ENCODE data around the gene SFMBT2.
A peak's percentile ranks its signal among the peaks of the same experiment; 100 is the strongest.
"Not testable (repeated sequence)": the region's sequence is repeated elsewhere in the genome, so short reads cannot be mapped to it uniquely, and the experiment has no call there.

The SFMBT2 gene

GRCh38 chr10:7225133-7225532, 185.7 kb downstream of the SFMBT2 start:
- no peak for DNase-seq (ENCODE audit: low read depth in 2 of 2)

- no peak for DNase-seq (ENCODE audit: low read depth in 2 of 2)
Measured at GRCh38 chr10:7218968-7219367, 191.9 kb downstream of the SFMBT2 start.

- not testable (repeated sequence) for DNase-seq (ENCODE audit: low read depth in 2 of 2)
Measured at GRCh38 chr10:7212696-7213095, 198.1 kb downstream of the SFMBT2 start.

GRCh38 chr10:7211857-7212577, 198.8 kb downstream of the SFMBT2 start:
- DNase-seq (ENCODE audit: low read depth in 2 of 2), result no peak

GRCh38 chr10:7210516-7210915, 200.3 kb downstream of the SFMBT2 start:
- DNase-seq (ENCODE audit: low read depth in 2 of 2), result no peak

- no peak for DNase-seq (ENCODE audit: low read depth in 2 of 2)
Measured at GRCh38 chr10:7209458-7209857, 201.4 kb downstream of the SFMBT2 start.

GRCh38 chr10:7206412-7207100, 204.3 kb downstream of the SFMBT2 start:
- DNase-seq (ENCODE audit: low read depth in 2 of 2), result no peak

- no peak for DNase-seq (ENCODE audit: low read depth in 2 of 2)
Measured at GRCh38 chr10:7205656-7206055, 205.2 kb downstream of the SFMBT2 start.

GRCh38 chr10:7202793-7203355, 208.0 kb downstream of the SFMBT2 start:
- no peak for DNase-seq (ENCODE audit: low read depth in 2 of 2)

- no peak for DNase-seq (ENCODE audit: low read depth in 2 of 2)
Measured at GRCh38 chr10:7199152-7199760, 211.6 kb downstream of the SFMBT2 start.

- DNase-seq (ENCODE audit: low read depth in 2 of 2), result no peak
Measured at GRCh38 chr10:7196284-7196683, 214.6 kb downstream of the SFMBT2 start.

GRCh38 chr10:7195118-7195517, 215.7 kb downstream of the SFMBT2 start:
- DNase-seq (ENCODE audit: low read depth in 2 of 2), result no peak

- DNase-seq (ENCODE audit: low read depth in 2 of 2), result no peak
Measured at GRCh38 chr10:7194571-7194970, 216.3 kb downstream of the SFMBT2 start.

GRCh38 chr10:7193369-7193768, 217.5 kb downstream of the SFMBT2 start:
- DNase-seq (ENCODE audit: low read depth in 2 of 2), result peak in 1 of 2 donors; percentile 25

- DNase-seq (ENCODE audit: low read depth in 2 of 2), result peak in 1 of 2 donors; percentile 31
Measured at GRCh38 chr10:7192831-7193361, 217.9 kb downstream of the SFMBT2 start.

- no peak for DNase-seq (ENCODE audit: low read depth in 2 of 2)
Measured at GRCh38 chr10:7192061-7192460, 218.8 kb downstream of the SFMBT2 start.

- DNase-seq (ENCODE audit: low read depth in 2 of 2), result not testable (repeated sequence)
Measured at GRCh38 chr10:7190772-7191171, 220.1 kb downstream of the SFMBT2 start.

- no peak for DNase-seq (ENCODE audit: low read depth in 2 of 2)
Measured at GRCh38 chr10:7189909-7190308, 220.9 kb downstream of the SFMBT2 start.

- no peak for DNase-seq (ENCODE audit: low read depth in 2 of 2)
Measured at GRCh38 chr10:7188456-7189050, 222.3 kb downstream of the SFMBT2 start.

- DNase-seq (ENCODE audit: low read depth in 2 of 2), result no peak
Measured at GRCh38 chr10:7186387-7187018, 224.3 kb downstream of the SFMBT2 start.

GRCh38 chr10:7185367-7185690, 225.5 kb downstream of the SFMBT2 start:
- no peak for DNase-seq (ENCODE audit: low read depth in 2 of 2)
